Stimulated activated CD8-positive, alpha-beta memory T cell treated with anti-CD3 and anti-CD28 coated beads, Interleukin-15, amount 100 ng/mL, for 24 hours (primary cell): ENCODE results near the gene CCDC187.

ENCODE experiments used
- DNase-seq: peaks from one replicate; pipeline ENCODE4 v3.0.0-alpha.2; 2020; ENCODE audit warnings: low read depth

Gene CCDC187

DNA sequence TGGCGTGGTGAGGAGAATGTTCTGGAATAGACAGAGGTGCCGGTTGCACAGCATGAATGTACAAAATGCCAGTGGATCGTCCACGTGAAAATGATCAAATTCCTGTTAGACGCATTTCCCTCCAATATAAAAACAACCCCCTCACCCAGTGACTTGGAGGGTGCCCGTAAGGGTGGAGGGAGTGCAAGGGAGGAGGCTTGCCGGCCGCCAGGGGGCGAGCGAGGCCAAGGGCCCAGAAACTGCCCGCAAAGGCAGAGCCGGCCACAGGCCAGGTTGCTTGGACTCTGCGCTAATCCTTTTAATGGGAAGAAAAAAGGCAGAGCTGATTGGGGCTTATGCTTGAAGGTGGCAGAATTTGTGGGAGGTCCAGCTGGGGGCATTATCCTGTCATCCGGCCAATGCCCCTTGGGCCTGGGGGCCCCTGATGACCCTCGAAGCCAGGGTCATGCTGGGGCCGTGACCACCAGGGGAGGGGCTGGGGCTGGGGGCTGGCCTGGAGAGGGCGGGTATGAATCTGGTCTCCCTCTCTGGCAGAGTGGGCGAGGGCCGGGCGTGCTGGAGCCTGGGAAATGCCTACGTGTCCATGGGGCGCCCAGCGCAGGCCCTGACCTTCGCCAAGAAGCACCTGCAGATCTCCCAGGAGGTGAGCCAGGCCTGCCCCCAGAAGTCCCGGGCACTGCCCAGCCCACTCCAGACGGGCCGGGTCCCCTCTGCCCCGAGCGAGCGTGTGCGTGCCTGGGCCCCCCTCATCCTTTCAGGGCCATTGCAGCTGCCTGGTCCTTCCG lies 35.5 kb upstream of the CCDC187 start:
- no peak for DNase-seq

DNA sequence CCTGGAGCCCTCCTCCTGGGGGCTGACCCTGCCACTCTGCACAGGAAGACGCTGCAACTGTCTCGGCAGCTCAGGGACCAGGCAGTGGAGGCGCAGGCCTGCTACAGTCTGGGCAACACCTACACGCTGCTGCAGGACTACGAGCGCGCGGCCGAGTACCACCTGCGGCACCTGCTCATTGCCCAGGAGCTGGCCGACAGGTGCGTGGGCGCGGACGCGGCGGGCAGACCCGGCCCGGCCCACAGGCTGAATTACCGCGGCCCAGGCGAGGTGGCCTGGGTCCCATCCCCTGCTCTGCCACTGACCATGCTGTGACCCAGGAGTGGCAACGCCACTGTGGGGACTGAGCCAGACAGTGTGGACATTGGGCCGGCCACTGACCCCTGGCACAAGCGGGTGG lies 34.6 kb upstream of the CCDC187 start:
- no peak for DNase-seq

DNA sequence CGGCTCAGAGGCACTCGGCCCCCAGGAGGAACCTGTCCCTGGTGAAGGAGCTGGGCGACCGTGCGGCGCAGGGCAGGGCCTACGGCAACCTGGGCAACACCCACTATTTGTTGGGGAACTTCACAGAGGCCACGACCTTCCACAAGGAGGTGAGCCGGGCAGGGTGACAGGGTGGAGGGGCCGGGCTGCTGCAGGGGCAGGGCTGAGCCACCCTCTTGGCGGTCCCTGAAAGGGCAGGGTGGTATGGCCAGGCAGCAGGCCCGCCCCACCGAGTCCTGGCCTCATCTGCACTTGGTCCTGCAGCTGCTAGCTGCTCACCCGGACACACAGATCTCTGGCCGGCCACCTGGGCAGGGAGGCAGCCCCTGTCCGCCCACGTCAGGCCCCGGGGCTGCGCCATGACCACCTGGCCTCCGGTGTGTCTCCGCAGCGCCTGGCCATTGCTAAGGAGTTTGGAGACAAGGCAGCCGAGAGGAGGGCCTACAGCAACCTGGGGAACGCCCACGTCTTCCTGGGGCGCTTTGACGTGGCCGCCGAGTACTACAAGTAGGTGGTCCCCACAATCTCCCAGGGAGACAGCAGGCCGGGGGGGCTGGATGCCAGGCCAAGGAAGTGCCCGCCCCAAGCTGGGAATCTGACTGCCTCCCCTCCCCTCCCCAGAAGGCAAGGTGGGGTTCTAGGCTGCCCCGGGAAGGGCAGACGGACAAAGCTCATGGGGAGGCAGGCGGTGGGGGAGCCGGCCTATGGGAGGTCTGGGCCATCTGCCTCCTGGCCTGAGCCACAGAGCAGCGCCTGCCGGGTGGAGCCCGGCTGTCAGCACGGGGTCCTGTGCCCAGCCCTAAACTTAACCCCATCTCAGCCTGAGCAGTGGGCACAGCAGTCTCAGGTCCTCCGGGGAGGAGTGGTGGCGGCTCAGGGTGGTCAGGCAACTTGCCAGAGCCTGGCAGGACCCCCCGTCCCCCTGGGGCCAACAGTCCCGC lies 33.8 kb upstream of the CCDC187 start:
- no peak for DNase-seq

DNA sequence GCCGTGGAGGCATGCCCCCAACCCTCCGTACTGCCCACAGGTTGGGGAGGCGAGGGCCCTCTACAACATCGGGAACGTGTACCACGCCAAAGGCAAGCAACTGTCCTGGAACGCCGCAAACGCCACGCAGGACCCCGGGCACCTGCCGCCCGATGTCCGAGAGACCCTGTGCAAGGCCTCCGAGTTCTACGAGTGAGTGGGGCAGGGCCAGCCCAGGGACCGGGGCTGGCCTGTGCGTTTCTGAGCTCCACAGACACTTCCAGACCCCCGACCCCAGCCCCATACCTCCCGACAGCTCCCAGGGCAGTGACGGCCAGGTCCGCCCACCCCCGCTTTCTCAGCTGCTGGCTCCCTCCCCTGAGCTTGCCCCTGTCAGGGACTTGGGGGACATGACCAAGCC lies 33.0 kb upstream of the CCDC187 start:
- no peak for DNase-seq

DNA sequence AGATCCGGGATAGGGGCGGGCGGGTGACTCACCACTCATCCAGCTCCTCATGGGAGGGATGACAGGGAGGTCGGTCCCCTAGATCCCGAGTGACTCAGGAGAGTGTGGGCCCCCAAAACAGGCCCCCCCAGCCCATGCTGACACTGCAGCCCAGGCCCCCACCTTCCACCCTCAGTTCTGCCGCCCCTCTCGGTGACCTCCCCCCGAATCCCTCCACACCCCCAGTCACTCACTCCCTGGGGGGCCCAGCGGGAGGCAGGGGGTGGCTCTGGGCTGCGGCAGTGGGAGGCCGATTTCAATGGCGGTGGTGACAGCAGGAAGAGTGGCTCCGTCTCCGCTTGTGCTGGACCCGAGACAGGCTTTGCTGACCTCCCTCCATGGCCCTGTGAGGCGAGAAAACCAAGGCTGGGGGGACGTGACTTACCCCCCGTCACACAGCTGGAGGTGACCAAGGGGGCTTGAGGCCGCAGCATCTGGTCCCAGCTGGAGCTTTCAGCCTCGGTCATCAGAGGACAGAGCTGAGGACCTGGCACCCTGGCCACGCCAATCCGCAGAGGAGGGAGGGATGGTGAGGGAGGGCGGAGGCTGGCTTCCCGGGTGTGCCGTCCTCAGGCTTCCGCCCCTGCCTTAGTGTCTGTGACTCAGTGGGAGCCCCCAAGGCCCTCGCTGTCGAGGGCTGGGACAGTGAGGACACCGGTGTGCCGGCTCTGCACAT lies 32.4 kb upstream of the CCDC187 start:
- no peak for DNase-seq

DNA sequence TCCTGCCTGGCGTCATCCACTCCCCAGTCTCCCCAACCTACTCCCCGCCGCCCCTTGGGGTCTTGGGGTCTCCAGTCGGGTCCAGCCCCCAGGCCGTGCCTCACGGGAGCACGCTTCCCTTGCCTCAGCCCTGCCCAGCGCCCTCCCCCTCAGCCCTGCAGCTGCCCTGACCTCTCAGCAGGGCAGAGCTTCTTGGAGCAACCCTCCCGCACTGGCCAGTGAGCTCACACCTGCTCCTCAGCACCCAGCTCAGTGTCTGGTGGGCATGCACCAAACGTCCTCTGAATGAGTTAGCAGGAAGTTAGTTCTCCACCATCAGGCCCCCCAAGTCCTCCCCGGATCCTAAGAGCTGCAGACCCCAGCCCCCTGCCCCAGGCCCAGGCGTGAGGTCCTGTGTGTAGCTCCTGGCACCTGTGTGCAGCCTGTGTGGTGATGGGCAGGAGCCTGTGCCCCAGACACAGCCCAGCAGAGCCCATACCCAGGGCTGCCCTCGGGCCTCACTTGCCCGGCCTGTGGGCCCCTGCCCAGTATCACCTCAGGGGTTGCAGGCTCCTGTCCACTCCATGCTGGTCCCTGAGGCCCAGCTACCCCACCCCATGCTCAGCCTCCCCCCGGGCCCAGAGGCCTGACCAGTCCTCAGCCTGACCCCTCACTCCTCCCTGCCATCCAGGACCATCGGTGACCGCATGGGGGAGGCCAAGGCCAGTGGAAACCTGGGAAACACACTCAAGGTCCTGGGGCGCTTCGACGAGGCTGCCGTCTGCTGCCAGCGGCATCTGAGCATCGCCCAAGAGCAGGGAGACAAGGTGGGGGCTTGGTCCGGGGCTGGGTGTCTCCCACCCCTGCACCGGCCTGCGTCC lies 31.6 kb upstream of the CCDC187 start:
- DNase-seq = no peak

DNA sequence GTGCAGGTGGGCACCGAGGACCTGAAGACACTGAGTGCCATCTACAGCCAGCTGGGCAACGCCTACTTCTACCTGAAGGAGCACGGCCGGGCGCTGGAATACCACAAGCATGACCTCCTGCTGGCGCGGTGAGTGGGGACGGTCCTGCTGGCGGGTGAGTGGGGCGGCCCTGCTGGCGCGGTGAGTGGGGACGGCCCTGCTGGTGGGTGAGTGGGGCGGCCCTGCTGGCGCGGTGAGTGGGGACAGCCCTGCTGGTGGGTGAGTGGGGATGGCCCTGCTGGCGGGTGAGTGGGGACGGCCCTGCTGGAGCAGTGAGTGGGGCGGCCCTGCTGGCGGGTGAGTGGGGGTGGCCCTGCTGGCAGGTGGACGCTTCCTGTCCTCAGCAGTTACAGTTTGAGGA lies 30.6 kb upstream of the CCDC187 start:
- no peak for DNase-seq

DNA sequence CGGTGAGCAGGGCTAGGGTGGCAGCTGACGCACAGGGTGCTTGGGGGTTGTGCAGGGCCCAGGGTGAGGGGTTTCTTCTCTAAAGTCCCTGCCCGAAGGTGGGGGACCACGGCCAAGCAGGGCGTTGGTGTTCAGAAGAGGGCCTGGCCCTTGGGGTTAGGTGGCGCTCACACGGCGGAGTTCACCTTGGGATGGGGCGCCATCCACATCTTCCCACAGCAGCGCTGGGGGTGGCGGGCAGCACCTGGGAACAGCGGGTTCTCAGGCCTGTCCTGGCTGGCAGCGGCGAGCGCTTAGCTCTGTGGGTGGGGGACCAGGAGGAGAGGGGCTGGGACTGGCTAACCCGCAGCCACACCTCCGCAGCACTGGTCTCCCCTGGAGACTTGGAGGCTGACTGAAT lies 29.6 kb upstream of the CCDC187 start:
- no peak for DNase-seq

DNA sequence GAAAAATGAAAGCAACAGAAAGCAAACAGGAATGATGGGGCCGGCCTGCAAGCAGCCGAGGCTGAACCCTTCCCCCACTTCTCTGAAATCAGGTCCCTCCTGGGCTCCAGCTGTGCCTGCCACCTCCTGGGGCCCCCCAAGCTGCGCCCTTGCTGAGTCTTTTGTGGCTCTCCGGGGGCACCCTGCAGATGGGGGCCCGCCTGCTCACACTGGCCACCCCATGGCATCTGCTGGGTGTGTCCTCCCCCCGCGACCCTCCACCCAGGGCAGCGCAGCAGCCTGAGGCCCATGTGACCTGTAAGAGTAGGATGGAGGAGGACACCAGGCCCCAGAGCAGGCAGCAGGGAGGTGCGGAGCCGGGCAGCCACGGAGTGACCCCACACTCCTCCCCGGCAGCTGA lies 29.2 kb upstream of the CCDC187 start:
- no peak for DNase-seq

DNA sequence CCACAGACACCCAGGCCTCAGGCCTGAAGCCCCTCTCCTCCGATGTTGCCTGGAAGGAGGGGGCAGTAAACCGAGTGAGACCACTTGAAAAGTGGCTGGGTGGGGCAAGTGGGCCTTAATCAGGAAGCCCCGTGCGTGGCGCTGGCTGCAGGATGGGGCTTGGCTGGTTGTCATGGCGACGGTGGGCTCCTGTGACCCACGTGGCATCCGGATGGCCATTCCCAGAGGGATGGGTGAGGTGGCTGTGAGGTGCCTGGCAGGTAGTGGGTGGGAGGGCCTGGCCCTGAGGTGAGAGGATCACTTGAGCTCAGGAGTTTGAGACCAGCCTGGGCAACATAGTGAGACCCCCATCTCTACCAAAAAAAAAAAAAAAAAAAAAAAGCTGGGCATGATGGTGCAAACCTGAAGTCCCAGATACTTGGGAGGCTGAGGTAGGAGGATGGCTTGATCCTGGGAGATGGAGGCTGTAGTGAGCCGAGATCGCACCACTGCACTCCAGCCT lies 28.6 kb upstream of the CCDC187 start:
- DNase-seq = no peak

DNA sequence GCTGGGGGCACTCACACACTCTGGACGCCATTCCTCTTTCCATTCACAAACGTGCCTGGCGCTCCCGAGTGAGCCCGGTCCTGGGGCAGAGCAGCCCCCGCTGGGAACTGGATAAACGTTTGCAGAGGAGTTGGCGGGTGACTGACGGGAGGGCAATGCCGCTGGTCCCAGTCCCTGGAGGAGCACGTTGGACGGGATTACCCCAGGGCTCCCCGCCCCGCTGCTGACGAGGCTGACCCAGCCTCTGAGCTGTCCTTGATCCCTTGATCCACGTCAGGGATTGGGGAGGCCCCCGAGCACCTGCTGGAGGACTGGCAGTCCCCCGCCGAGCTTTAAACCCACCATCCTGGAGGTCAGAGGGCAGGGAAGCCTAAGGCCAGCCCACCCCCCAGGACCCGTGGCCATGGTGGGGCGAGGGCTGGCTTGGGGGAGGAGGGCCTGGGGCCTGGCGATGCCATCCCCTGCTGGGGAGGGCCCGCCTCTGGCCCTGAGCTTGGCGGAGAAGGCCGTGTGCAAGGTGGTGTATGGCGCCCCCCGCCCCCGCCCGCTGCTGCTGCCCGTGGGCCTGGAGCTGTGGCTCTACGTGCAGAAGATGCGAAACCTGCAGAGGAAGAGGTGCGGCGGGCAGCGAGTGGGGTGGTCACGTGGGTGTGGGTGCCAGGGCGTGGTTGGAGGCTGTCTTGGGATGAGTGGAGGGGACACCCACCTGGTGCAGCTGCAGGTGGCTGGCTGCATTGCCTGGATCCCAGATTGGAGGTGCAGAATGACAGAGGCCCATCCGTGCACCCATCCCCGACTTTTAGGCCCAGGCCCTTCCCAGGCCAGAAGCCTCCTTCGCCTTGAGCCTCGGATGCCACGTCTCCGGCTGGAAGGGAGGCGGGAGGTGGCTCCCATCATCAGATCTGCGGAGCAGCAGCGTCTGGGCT lies 27.9 kb upstream of the CCDC187 start:
- no peak for DNase-seq

DNA sequence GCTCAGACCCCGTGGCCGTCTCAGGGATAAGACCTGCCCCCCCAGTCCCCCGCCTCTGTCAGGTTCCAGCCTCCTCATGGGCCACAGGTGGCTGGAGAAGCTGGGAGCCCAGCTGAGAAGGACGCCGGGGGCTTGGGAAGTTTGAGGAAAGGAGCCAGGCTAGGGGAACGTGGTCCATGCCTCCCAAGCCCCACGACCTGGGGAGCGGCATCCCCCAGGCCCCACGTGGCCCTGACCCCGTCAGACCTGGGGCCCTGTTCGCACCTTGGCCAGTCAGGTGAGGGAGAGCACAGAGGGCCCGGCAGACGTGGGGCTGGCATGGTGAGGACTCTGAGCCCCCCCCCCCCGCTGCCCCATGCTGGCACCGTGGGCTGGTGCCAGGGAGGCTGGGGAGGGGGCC lies 27.1 kb upstream of the CCDC187 start:
- DNase-seq = no peak

DNA sequence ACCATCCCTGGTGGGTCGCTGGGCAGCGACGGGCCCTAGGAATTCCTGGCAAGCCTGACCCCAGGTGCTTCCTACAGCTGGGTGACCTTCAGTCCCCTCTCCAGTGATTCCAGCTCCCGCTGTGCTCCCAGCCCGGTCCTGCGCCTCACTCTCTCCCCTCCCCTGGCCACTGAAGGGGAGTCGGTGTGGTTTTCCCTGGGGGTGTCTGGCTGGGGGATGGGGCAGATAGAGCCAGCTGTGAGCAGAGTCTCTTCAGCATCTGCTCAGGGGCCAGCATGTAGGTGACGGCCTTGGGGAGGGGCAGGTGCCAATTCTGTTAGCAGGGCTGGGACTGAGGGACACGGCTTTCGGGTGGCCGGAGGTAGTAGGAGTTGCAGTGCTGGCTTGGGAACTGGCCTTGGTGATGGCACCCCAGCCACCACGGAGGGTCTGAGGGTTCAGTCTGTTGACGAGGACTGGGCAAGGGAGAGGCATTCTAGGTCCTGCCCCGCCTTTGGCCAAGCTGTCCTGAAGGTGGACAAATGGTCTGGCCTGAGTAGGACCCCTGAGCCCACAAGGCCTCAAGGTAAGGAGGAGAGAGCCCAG lies 26.6 kb upstream of the CCDC187 start:
- DNase-seq = no peak

DNA sequence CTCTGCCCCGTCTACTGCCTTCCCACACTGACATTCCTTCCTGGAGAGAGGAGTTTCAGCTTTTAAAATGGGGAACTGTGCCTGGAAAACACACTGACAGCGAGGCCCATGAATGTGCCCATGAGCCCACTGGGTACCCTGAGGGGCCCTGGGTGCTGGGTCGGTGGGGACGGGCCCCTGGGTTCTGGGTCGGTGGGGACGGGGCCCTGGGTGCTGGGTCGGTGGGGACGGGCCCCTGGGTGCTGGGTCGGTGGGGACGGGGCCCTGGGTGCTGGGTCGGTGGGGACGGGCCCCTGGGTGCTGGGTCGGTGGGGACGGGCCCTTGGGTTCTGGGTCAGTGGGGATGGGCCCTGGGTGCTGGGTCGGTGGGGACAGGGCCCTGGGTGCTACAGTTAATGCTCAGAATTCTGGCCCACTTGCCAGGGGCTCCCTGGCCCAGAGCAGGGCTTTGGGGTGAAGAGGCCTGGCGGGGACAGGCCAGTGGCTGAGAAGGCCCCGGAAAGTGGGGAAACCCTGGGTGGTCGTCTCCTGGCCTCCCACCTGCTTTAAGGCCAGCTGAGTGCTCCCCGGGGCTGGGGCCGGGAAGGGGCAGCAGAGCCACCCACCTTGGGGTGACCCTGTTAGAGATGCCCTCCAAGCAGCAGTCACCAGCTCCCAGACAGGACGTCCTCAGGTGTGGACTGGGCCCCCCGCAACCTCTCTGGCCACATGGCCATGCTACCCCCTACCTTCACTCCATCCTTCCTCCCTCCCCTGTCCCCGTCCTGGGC lies 25.9 kb upstream of the CCDC187 start:
- no peak for DNase-seq

DNA sequence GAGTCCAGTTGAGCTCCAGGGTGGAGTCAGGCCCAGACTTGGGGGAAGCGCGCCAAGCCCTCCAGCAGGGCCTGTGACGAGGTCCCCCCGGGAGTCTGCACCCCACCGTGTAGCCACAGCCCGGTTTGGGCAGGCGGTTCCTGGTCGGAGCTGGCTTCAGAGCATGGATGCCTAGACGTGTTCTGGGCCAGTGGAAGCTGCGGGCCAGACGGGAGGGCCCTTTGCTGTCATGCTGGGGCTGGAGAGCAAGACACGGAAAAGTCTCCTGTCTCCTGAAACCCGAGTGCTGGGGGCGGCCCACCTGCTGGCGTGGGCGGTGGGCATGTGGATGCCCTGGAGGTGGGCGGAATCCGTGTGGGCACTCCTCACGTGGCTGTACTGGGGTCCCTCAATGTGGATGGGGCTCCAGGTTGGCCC lies 25.3 kb upstream of the CCDC187 start:
- DNase-seq = no peak

DNA sequence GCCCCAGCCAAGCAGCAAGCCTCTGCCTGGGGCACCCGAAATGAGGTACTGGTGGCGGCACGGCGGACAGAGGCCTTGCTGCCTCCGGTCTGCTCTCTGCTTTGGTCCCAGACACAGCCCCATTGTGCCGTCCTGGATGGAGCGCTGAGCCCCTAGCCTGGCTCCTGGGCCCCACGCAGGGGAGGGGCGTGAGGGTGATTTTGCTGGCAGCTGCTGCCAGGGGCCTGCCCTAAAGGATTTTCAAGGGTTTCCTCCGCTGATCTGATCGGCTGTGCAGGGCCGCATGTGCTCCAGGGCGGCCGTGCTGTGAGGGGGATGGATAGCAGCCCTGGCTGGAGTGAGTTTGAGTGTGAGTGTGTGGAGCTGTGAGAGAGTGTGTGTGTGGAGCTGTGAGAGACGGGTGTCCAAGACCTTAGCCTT lies 24.7 kb upstream of the CCDC187 start:
- no peak for DNase-seq

DNA sequence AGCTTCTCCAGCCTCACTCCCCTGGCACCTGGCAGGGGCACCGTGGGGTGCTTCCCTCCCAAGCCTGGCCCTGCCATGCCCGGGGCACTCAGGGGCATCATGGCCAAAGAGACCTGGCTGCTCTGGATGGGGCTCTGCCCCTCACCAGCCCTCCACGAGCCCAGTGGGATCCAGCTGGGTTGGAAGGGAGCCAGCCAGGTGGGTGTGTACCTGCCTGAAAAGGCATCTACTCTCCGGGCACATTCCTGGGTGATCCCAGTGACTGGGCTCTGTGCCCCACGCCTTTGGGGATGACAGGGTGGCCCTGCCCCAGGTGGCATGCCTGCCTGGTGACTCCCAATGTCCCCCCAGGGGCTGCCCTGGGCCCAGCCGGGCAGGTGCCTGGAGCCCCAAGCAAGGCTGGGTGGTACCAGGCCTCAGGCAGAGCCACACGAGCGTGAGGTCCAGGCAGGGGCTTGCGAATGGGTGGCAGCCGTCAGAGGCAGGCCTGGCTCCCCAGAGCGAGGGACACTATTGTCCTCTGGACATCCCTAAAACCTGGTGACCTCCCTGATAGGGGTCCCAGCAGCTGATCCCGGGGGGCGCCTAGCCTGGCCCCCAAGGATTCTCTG lies 24.2 kb upstream of the CCDC187 start:
- no peak for DNase-seq

DNA sequence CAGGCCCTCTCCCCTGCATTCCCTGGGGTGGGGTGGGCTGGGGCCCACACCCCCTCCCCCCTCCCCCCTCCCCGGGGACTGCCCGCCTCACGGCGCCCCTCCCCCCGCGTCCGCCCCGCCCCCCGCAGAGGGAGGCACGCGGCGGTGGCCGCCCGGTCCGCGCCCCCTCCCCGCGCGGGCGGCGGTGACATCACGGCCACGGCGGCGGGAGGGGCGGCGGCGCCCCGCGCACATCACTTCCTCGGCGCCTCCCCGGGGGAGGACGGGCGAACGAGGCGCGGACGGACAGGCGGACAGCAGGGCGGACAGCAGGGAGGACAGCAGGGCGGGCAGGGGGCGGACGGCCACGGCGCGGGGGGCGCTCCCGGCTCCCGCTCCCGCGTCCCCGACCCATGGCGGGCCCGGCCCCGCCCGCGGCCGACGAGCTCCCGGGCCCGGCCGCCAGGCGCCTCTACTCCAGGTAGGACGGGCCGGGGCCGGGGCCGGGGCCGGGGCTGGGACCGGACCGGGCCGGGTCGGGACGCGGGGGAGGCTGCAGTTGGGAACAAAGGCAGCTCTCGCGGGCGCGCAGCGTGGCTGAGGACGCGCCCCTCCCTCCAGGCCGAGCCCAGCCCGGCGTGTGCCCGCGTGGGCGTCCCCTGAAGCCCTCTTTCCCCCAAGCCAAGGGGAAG lies 23.5 kb upstream of the CCDC187 start, which contains the start of gene GPSM1:
Gene GPSM1 (plus strand): TSS at position 236 of the 671 bp plus-strand sequence. CDS start 157 bp downstream, at position 393.
- DNase-seq = no peak
